ENCODE results near the gene RB1.
A peak's percentile ranks its signal among the peaks of the same experiment; 100 is the strongest.

Gene RB1

DNA sequence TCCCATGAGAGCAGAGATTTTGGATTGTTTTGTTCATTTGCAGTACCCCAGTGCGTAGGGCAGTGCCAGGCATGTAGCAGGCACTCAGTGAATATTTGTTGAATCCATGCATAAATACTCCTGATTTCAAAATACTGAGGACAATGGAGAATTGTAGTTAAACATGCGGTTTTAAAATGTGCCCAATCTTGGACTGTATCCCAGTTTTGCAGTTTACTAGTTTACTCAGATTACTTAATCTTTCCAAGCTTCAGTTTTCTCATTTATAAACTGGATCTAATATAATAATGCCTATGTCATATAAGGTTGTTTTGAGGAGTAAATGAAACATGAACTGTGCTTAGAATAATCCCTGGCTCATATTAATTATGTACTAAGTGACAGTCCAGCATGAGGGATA lies 190.3 kb downstream of the RB1 start:
- Histone ChIP-seq H3K36me3 (ENCODE audit: insufficient read depth, low read length) (no peaks in the 10 kb centered on the region), H3K9me3 (ENCODE audit: low read depth, low read length) (no peaks in the 10 kb centered on the region), H3K4me3 (no peak overlapping the region), H3K9ac (ENCODE audit: insufficient read length) (no peak overlapping the region), H3K27ac (no peak overlapping the region)
- TF ChIP-seq POLR2AphosphoS5 (IDR thresholded peaks at IDR 0.05; ENCODE audit: borderline replicate concordance, low read depth, low read length) (no peak), EZH2 (IDR thresholded peaks at IDR 0.05) (no peak), FOXP2 (optimal IDR thresholded peaks at IDR 0.05; ENCODE audit: control extremely low read depth, extremely low read length, insufficient read depth) (no peak)
- DNase-seq (ENCODE audit: low read depth, low spot score): no peak

DNA sequence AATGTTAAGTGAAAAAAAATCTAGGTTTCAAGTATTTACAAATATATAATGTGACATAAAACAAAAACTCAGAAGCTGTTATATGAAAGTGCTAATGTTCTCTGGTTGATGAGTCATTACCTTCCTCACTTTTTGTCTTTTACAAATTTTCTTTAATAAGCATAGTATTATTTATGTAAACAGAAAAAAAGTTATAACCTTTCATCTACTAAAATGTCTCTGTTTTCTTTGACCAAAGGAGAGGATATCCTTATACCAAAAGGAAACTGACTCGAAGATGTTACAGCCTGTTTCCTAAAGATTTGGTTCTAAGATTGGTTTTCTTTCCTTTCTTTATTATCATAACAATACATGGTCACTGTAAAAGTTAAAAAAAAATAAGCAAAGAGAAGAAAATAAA lies 191.3 kb downstream of the RB1 start:
- H3K36me3 ChIP-seq (ENCODE audit: insufficient read depth, low read length): no peaks in the 10 kb centered on the region
- no peak overlapping the region for H3K4me3 ChIP-seq
- no peaks in the 10 kb centered on the region for H3K9me3 ChIP-seq (ENCODE audit: low read depth, low read length)
- no peak for DNase-seq (ENCODE audit: low read depth, low spot score)
- TF ChIP-seq EZH2 (IDR thresholded peaks at IDR 0.05) (no peak), FOXP2 (optimal IDR thresholded peaks at IDR 0.05; ENCODE audit: control extremely low read depth, extremely low read length, insufficient read depth) (no peak), POLR2AphosphoS5 (IDR thresholded peaks at IDR 0.05; ENCODE audit: borderline replicate concordance, low read depth, low read length) (no peak)
- H3K9ac ChIP-seq (ENCODE audit: insufficient read length): no peak overlapping the region
- no peak overlapping the region for H3K27ac ChIP-seq

DNA sequence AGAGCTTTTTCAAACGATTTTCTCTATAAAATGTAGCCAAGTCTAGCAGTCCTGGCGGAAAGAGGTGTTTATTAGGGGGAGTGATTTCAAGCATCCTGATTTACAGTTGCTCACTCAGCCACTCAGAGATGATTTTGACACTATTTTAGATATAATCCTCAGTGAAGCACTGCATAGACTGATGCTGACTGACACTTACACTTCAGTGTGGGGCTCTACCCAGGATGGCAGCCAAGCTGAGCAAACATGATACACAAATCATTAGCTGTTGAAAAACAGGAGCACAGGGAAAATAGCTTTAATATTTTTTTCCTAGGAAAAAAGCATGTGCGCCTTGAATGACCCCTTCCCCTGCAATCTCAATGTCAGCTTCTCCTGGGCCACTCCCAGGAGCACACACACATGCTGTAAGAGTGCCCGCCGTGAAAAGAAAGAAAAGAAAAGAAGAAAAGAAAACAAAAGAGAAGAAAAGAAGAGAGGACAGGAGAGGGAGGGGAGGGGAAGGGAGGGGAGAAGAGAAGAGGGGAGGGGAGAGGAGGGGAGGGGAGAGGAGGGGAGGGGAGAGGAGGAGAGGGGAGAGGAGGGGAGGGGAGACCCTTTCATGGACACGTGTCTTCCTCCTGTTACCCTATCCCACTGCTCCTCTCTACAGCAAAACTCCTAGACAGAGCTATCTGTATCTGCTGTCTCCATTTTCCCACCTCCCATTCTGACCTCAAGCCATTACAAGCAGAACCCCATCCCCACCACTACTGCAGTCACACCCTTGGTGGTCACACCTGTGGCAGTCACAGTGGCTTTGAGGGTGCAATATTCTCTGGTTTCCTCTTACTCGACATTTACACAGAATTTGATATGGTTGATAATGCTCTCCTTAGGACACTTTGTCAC lies 193.0 kb downstream of the RB1 start:
- Histone ChIP-seq H3K36me3 (ENCODE audit: insufficient read depth, low read length) (no peaks in the 10 kb centered on the region), H3K9me3 (ENCODE audit: low read depth, low read length) (no peaks in the 10 kb centered on the region), H3K27ac (no peak overlapping the region), H3K4me3 (no peak overlapping the region), H3K9ac (ENCODE audit: insufficient read length) (no peak overlapping the region)
- no peak for DNase-seq (ENCODE audit: low read depth, low spot score)
- TF ChIP-seq FOXP2 (optimal IDR thresholded peaks at IDR 0.05; ENCODE audit: control extremely low read depth, extremely low read length, insufficient read depth) (no peak), POLR2AphosphoS5 (IDR thresholded peaks at IDR 0.05; ENCODE audit: borderline replicate concordance, low read depth, low read length) (no peak), EZH2 (IDR thresholded peaks at IDR 0.05) (no peak)

DNA sequence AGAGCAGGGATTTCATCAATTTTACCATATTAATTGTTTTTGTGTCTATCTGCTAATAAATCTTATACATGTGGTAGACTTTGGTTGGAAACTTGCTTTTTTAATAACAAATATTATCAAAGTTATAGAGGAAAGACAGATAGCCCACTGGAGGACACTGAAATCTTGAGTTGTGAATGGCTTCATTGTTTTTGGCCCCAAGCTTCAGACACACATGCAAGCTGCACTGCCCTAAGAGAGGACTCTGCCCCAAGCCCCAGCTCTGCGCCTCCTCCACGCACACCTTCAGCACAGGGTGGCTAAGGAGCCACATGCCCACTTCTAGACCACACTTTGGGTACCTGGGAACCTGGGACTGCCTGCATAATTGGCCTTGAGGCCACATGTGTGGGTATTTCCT lies 194.1 kb downstream of the RB1 start:
- no peak for DNase-seq (ENCODE audit: low read depth, low spot score)
- no peak overlapping the region for H3K27ac ChIP-seq
- TF ChIP-seq FOXP2 (optimal IDR thresholded peaks at IDR 0.05; ENCODE audit: control extremely low read depth, extremely low read length, insufficient read depth) (no peak), POLR2AphosphoS5 (IDR thresholded peaks at IDR 0.05; ENCODE audit: borderline replicate concordance, low read depth, low read length) (no peak), EZH2 (IDR thresholded peaks at IDR 0.05) (no peak)
- H3K9me3 ChIP-seq (ENCODE audit: low read depth, low read length): no peaks in the 10 kb centered on the region
- no peaks in the 10 kb centered on the region for H3K36me3 ChIP-seq (ENCODE audit: insufficient read depth, low read length)
- no peak overlapping the region for H3K4me3 ChIP-seq
- H3K9ac ChIP-seq (ENCODE audit: insufficient read length): no peak overlapping the region

DNA sequence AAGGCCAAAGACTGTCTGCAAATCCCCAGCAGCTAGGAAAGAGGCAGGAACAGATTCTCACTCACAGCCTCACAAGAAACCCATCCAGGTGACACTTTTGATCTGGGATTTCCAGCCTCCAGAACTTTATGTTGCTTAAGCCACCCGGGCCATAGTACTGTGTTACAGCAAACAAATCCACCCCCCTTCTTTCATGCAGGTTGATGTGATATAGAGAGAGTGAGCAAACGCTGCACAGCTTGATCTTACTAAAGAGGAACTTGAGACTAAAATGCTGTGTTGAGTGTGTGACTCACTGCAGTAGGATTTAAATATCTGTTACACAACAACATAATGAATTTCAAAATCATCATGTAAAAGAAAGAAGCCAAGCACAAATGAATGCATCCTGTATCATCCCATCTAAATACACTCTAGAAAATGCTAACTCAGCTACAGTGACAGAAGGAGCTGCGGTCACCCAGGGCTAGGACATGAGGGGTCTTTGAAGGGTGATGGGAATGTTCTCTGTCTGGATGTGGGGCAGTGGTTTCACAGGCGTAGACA lies 197.2 kb downstream of the RB1 start:
- no peaks in the 10 kb centered on the region for H3K9me3 ChIP-seq (ENCODE audit: low read depth, low read length)
- peak; percentile 32 for DNase-seq (ENCODE audit: low read depth, low spot score)
- H3K9ac ChIP-seq (ENCODE audit: insufficient read length): no peak overlapping the region
- H3K27ac ChIP-seq: no peak overlapping the region
- TF ChIP-seq FOXP2 (optimal IDR thresholded peaks at IDR 0.05; ENCODE audit: control extremely low read depth, extremely low read length, insufficient read depth) (no peak), POLR2AphosphoS5 (IDR thresholded peaks at IDR 0.05; ENCODE audit: borderline replicate concordance, low read depth, low read length) (no peak), EZH2 (IDR thresholded peaks at IDR 0.05) (no peak)
- no peak overlapping the region for H3K4me3 ChIP-seq
- no peaks in the 10 kb centered on the region for H3K36me3 ChIP-seq (ENCODE audit: insufficient read depth, low read length)

DNA sequence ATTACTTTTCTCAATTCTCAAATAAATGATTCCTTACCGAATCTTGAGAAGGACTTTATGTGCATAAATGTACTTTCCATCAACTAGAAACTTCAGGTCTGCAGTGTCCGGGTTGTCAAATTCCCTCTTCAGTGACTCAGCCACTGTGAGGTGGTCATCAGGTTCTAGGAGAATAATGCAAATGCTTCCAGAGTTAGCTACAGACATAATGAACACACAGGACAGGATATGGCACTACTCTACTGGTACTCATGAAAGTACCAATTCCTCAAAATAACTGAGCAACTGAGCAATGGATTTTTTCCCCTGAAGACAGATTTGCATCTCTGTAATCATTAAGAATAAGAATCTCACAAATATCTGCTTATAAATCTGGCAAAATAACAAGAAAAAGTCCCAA lies 198.2 kb downstream of the RB1 start:
- Histone ChIP-seq H3K27ac (no peak overlapping the region), H3K4me3 (no peak overlapping the region), H3K9me3 (ENCODE audit: low read depth, low read length) (no peaks in the 10 kb centered on the region), H3K9ac (ENCODE audit: insufficient read length) (no peak overlapping the region), H3K36me3 (ENCODE audit: insufficient read depth, low read length) (no peaks in the 10 kb centered on the region)
- DNase-seq (ENCODE audit: low read depth, low spot score): no peak
- TF ChIP-seq POLR2AphosphoS5 (IDR thresholded peaks at IDR 0.05; ENCODE audit: borderline replicate concordance, low read depth, low read length): no peak
- no peak for TF ChIP-seq EZH2 (IDR thresholded peaks at IDR 0.05)
- no peak for TF ChIP-seq FOXP2 (optimal IDR thresholded peaks at IDR 0.05; ENCODE audit: control extremely low read depth, extremely low read length, insufficient read depth)

DNA sequence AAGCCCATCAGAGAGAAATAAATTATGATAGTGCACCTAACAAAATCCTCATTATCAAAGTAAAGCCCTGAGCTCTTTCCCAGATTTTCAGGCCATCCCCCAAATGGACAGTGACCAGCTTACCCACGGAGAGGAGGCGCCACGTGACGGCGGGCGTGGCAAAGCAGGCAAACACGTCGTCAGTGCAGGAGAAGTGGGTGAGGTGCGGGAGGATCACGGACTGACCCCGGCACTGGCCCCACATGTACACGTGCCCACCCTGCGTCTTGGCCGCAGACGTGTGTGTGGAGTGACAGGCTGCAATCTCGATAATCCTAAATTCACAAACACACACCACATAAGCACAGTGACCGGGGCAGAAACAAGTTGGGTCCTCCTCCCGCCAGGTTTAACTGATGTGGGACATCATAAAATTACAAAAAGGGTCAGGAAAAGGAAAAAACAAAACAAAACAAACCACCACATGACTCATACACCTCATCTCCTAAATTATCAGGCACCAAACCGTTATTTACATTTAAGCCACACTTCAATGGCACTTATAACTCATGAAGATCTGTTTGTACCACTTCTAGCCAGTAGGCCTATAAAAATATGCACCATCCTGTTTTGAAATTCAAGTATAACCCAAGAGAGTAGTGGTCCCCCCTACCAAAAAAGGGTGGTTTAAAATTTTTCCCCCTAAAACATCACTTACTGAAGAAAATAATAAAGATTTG lies 199.2 kb downstream of the RB1 start:
- no peak overlapping the region for H3K4me3 ChIP-seq
- H3K36me3 ChIP-seq (ENCODE audit: insufficient read depth, low read length): no peaks in the 10 kb centered on the region
- no peak overlapping the region for H3K9ac ChIP-seq (ENCODE audit: insufficient read length)
- DNase-seq (ENCODE audit: low read depth, low spot score): no peak
- TF ChIP-seq FOXP2 (optimal IDR thresholded peaks at IDR 0.05; ENCODE audit: control extremely low read depth, extremely low read length, insufficient read depth) (no peak), EZH2 (IDR thresholded peaks at IDR 0.05) (no peak), POLR2AphosphoS5 (IDR thresholded peaks at IDR 0.05; ENCODE audit: borderline replicate concordance, low read depth, low read length) (no peak)
- H3K27ac ChIP-seq: no peak overlapping the region
- no peaks in the 10 kb centered on the region for H3K9me3 ChIP-seq (ENCODE audit: low read depth, low read length)

DNA sequence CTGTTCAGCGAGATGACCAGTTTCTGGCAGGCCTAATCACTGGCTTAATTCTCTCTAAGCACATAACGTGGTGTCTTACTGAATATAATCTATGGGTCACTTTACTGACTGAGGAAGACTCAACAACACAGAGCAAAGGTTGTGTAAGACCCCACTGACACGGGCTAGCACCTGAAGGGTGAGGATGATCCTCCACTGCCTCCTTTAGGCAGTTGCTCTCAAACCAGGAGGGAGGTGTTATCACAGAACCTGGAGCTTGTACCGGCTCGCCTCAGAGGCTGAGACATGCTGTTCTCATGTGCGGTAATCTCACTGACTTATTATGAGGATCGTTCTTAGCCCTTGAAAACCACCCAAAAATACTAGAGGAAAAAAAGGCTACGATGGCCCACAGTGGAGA lies 201.1 kb downstream of the RB1 start:
- no peak for TF ChIP-seq FOXP2 (optimal IDR thresholded peaks at IDR 0.05; ENCODE audit: control extremely low read depth, extremely low read length, insufficient read depth)
- TF ChIP-seq POLR2AphosphoS5 (IDR thresholded peaks at IDR 0.05; ENCODE audit: borderline replicate concordance, low read depth, low read length): no peak
- TF ChIP-seq EZH2 (IDR thresholded peaks at IDR 0.05): no peak
- Histone ChIP-seq H3K27ac (no peak overlapping the region), H3K4me3 (no peak overlapping the region), H3K9me3 (ENCODE audit: low read depth, low read length) (no peaks in the 10 kb centered on the region), H3K9ac (ENCODE audit: insufficient read length) (no peak overlapping the region), H3K36me3 (ENCODE audit: insufficient read depth, low read length) (no peaks in the 10 kb centered on the region)
- DNase-seq (ENCODE audit: low read depth, low spot score): no peak

Data from SK-N-MC (cell line).